Measurements from ENCODE around the gene PIR.

PIR gene

GRCh38 chrX:15497865-15498264 is 4.7 kb upstream of the PIR start:
- no peak overlapping the region for H3K9ac ChIP-seq (ENCODE audit: low read length in 5 of 5)
- H3K9me3 ChIP-seq (ENCODE audit: control insufficient read depth in 5 of 5, low read length in 5 of 5) = no peaks in the 10 kb centered on the region
- H3K36me3 ChIP-seq (ENCODE audit: control insufficient read depth in 5 of 5, insufficient read depth in 5 of 5, low read length in 5 of 5) = no peaks in the 10 kb centered on the region
- H3K4me3 ChIP-seq (ENCODE audit: low read depth in 1 of 5, low read length in 5 of 5) = no peak overlapping the region
- peaks cover 0 to 24% (median 17%) of the 10 kb centered on the region in 5 donors for H3K27me3 ChIP-seq (ENCODE audit: control insufficient read depth in 5 of 5, insufficient read depth in 4 of 5, low read length in 5 of 5)
- peaks cover 0 to 11% (median 2%) of the 10 kb centered on the region in 5 donors for H3K4me1 ChIP-seq (ENCODE audit: control insufficient read depth in 5 of 5, insufficient read depth in 5 of 5, low read length in 5 of 5)
- H3K27ac ChIP-seq (ENCODE audit: low read depth, low read length) = no peak overlapping the region

DNA sequence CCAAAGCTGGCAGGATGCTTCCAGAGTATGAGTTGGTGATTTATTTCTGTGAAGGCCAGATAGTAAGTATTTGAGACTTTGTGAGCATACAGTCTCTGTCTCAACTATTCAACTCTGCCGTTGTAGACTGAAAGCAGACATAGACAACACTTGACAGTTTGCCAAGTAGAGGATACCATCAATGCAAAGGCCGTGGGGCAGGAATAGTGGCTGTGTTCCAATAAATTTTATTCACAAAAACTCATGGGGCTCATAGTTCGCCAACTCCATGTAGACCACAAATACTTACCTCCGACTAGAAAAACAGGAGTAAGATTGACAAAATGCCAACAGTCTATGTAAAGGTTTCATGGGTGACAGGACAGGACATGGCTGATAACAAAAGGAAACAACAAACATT is 3.7 kb upstream of the PIR start:
- peaks cover 2 to 20% (median 11%) of the 10 kb centered on the region in 5 donors for H3K4me1 ChIP-seq (ENCODE audit: control insufficient read depth in 5 of 5, insufficient read depth in 5 of 5, low read length in 5 of 5)
- H3K27me3 ChIP-seq (ENCODE audit: control insufficient read depth in 5 of 5, insufficient read depth in 4 of 5, low read length in 5 of 5) = peaks cover 0 to 19% (median 13%) of the 10 kb centered on the region in 5 donors
- no peaks in the 10 kb centered on the region for H3K36me3 ChIP-seq (ENCODE audit: control insufficient read depth in 5 of 5, insufficient read depth in 5 of 5, low read length in 5 of 5)
- H3K9ac ChIP-seq (ENCODE audit: low read length in 5 of 5) = no peak overlapping the region
- no peak overlapping the region for H3K4me3 ChIP-seq (ENCODE audit: low read depth in 1 of 5, low read length in 5 of 5)
- no peaks in the 10 kb centered on the region for H3K9me3 ChIP-seq (ENCODE audit: control insufficient read depth in 5 of 5, low read length in 5 of 5)
- no peak overlapping the region for H3K27ac ChIP-seq (ENCODE audit: low read depth, low read length)

- Histone ChIP-seq H3K4me1 (ENCODE audit: control insufficient read depth in 5 of 5, insufficient read depth in 5 of 5, low read length in 5 of 5) (peaks cover 2 to 24% (median 16%) of the 10 kb centered on the region in 5 donors), H3K27ac (ENCODE audit: low read depth, low read length) (no peak overlapping the region), H3K9me3 (ENCODE audit: control insufficient read depth in 5 of 5, low read length in 5 of 5) (no peaks in the 10 kb centered on the region), H3K36me3 (ENCODE audit: control insufficient read depth in 5 of 5, insufficient read depth in 5 of 5, low read length in 5 of 5) (peaks cover 0 to 2% (median 0%) of the 10 kb centered on the region in 5 donors), H3K27me3 (ENCODE audit: control insufficient read depth in 5 of 5, insufficient read depth in 4 of 5, low read length in 5 of 5) (peaks cover 0 to 16% (median 11%) of the 10 kb centered on the region in 5 donors), H3K9ac (ENCODE audit: low read length in 5 of 5) (no peak overlapping the region), H3K4me3 (ENCODE audit: low read depth in 1 of 5, low read length in 5 of 5) (no peak overlapping the region)
Observed at GRCh38 chrX:15495801-15496200, 2.7 kb upstream of the PIR start.

- no peaks in the 10 kb centered on the region for H3K9me3 ChIP-seq (ENCODE audit: control insufficient read depth in 5 of 5, low read length in 5 of 5)
- peaks cover 0 to 9% (median 0%) of the 10 kb centered on the region in 5 donors for H3K36me3 ChIP-seq (ENCODE audit: control insufficient read depth in 5 of 5, insufficient read depth in 5 of 5, low read length in 5 of 5)
- H3K9ac ChIP-seq (ENCODE audit: low read length in 5 of 5) = peak overlapping the region in 3 of 5 donors; percentile 48 to 77 (median 63)
- peaks cover 0 to 14% (median 8%) of the 10 kb centered on the region in 5 donors for H3K27me3 ChIP-seq (ENCODE audit: control insufficient read depth in 5 of 5, insufficient read depth in 4 of 5, low read length in 5 of 5)
- H3K4me1 ChIP-seq (ENCODE audit: control insufficient read depth in 5 of 5, insufficient read depth in 5 of 5, low read length in 5 of 5) = peaks cover 0 to 20% (median 15%) of the 10 kb centered on the region in 5 donors
- H3K27ac ChIP-seq (ENCODE audit: low read depth, low read length) = no peak overlapping the region
- peak overlapping the region; percentile 65 to 73 (median 70) for H3K4me3 ChIP-seq (ENCODE audit: low read depth in 1 of 5, low read length in 5 of 5)
Observed at GRCh38 chrX:15492469-15492868, 664 bp downstream of the PIR start.

DNA sequence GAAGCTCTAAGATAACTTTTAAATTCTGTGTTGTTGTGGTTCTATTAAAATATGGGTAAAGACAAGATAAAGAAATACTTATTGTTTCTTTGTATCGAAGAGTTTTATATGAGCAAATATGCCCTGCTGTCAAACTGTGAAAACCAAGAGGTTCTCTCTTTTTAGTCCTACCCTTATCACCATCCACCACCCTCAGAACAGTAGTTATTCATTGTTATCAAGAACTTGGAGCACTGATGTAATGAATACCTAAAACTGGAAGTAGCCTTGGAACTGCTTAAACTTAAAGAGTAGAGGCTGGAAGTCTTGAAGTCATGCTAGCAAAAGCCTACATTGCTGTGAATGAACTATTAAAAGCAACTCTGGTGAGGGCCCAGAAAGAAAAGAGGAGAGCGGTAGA is 9.2 kb downstream of the PIR start:
- Histone ChIP-seq H3K4me1 (ENCODE audit: control insufficient read depth in 5 of 5, insufficient read depth in 5 of 5, low read length in 5 of 5) (no peaks in the 10 kb centered on the region), H3K4me3 (ENCODE audit: low read depth in 1 of 5, low read length in 5 of 5) (no peak overlapping the region), H3K9ac (ENCODE audit: low read length in 5 of 5) (no peak overlapping the region), H3K36me3 (ENCODE audit: control insufficient read depth in 5 of 5, insufficient read depth in 5 of 5, low read length in 5 of 5) (peaks cover 0 to 5% (median 0%) of the 10 kb centered on the region in 5 donors), H3K27me3 (ENCODE audit: control insufficient read depth in 5 of 5, insufficient read depth in 4 of 5, low read length in 5 of 5) (no peaks in the 10 kb centered on the region), H3K9me3 (ENCODE audit: control insufficient read depth in 5 of 5, low read length in 5 of 5) (no peaks in the 10 kb centered on the region), H3K27ac (ENCODE audit: low read depth, low read length) (no peak overlapping the region)

DNA sequence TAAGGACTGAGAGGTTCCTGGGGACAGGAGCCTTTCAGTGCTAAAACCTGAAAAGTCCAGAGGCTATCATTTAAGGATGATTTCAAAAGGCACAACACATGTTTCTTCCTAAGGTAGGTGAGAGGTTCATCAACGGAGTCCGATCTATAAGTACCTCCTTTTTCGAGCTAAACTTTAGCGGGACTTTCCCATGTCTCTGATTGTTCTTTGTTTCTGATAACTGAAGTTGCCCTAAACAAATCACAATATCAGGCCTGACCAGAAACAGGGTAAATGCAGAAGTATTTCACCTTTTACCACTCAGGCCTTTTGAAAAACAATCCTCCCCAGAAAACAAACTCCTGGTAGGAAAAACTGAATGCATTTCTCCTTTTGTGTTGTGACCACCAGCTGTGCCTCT is 17.6 kb downstream of the PIR start:
- Histone ChIP-seq H3K4me1 (ENCODE audit: control insufficient read depth in 5 of 5, insufficient read depth in 5 of 5, low read length in 5 of 5) (peaks cover 0 to 4% (median 3%) of the 10 kb centered on the region in 5 donors), H3K9me3 (ENCODE audit: control insufficient read depth in 5 of 5, low read length in 5 of 5) (no peaks in the 10 kb centered on the region), H3K27me3 (ENCODE audit: control insufficient read depth in 5 of 5, insufficient read depth in 4 of 5, low read length in 5 of 5) (peaks cover 0 to 6% (median 0%) of the 10 kb centered on the region in 5 donors), H3K9ac (ENCODE audit: low read length in 5 of 5) (no peak overlapping the region), H3K27ac (ENCODE audit: low read depth, low read length) (no peak overlapping the region), H3K36me3 (ENCODE audit: control insufficient read depth in 5 of 5, insufficient read depth in 5 of 5, low read length in 5 of 5) (peaks cover 6 to 24% (median 7%) of the 10 kb centered on the region in 5 donors), H3K4me3 (ENCODE audit: low read depth in 1 of 5, low read length in 5 of 5) (no peak overlapping the region)

- H3K4me1 ChIP-seq (ENCODE audit: control insufficient read depth in 5 of 5, insufficient read depth in 5 of 5, low read length in 5 of 5) = peaks cover 0 to 4% (median 3%) of the 10 kb centered on the region in 5 donors
- H3K36me3 ChIP-seq (ENCODE audit: control insufficient read depth in 5 of 5, insufficient read depth in 5 of 5, low read length in 5 of 5) = peaks cover 6 to 24% (median 7%) of the 10 kb centered on the region in 5 donors
- H3K9ac ChIP-seq (ENCODE audit: low read length in 5 of 5) = no peak overlapping the region
- no peak overlapping the region for H3K27ac ChIP-seq (ENCODE audit: low read depth, low read length)
- no peak overlapping the region for H3K4me3 ChIP-seq (ENCODE audit: low read depth in 1 of 5, low read length in 5 of 5)
- no peaks in the 10 kb centered on the region for H3K9me3 ChIP-seq (ENCODE audit: control insufficient read depth in 5 of 5, low read length in 5 of 5)
- peaks cover 0 to 6% (median 0%) of the 10 kb centered on the region in 5 donors for H3K27me3 ChIP-seq (ENCODE audit: control insufficient read depth in 5 of 5, insufficient read depth in 4 of 5, low read length in 5 of 5)
Observed at GRCh38 chrX:15475021-15475420, 18.1 kb downstream of the PIR start.

DNA sequence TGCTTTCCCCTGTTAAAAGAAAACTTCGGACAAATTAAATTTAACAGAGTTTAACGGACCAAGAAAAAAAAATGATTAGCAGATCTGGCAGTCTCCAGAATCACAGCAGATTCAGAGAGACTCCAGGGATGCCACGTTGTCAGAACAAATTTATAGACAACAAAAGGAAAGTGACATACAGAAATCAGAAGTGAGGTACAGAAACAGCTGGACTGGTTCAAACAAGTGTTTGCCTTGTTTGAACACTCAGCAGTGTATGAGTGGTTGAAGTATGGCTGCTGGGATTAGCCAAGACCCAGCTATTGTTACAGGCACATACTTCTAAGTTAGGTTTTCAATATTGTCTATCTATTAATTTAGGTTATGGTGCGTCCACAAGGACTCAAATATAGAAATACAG is 19.1 kb downstream of the PIR start:
- no peak overlapping the region for H3K27ac ChIP-seq (ENCODE audit: low read depth, low read length)
- H3K9me3 ChIP-seq (ENCODE audit: control insufficient read depth in 5 of 5, low read length in 5 of 5) = no peaks in the 10 kb centered on the region
- no peak overlapping the region for H3K4me3 ChIP-seq (ENCODE audit: low read depth in 1 of 5, low read length in 5 of 5)
- peaks cover 0 to 4% (median 3%) of the 10 kb centered on the region in 5 donors for H3K4me1 ChIP-seq (ENCODE audit: control insufficient read depth in 5 of 5, insufficient read depth in 5 of 5, low read length in 5 of 5)
- peaks cover 6 to 23% (median 7%) of the 10 kb centered on the region in 5 donors for H3K36me3 ChIP-seq (ENCODE audit: control insufficient read depth in 5 of 5, insufficient read depth in 5 of 5, low read length in 5 of 5)
- H3K9ac ChIP-seq (ENCODE audit: low read length in 5 of 5) = no peak overlapping the region
- H3K27me3 ChIP-seq (ENCODE audit: control insufficient read depth in 5 of 5, insufficient read depth in 4 of 5, low read length in 5 of 5) = peaks cover 0 to 6% (median 0%) of the 10 kb centered on the region in 5 donors

DNA sequence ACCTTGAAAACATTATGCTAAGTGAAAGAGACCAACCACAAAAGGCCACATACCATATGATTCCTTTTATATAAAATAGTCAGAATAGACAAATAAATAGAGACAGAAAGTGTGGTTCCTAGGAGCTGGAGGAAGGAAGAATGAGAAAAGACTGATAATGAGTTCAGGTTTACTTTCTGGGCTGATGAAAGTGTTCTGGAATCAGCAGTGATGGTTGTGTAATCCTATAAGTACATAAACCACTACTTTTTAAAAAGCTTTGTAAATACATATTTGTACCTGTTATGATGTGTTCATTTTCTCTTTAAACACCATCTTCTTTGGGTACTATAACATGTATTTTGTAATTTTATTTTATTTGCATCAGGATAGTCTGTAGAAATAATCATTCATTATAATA is 20.6 kb downstream of the PIR start:
- peaks cover 0 to 2% (median 0%) of the 10 kb centered on the region in 5 donors for H3K27me3 ChIP-seq (ENCODE audit: control insufficient read depth in 5 of 5, insufficient read depth in 4 of 5, low read length in 5 of 5)
- no peaks in the 10 kb centered on the region for H3K9me3 ChIP-seq (ENCODE audit: control insufficient read depth in 5 of 5, low read length in 5 of 5)
- no peak overlapping the region for H3K27ac ChIP-seq (ENCODE audit: low read depth, low read length)
- no peak overlapping the region for H3K9ac ChIP-seq (ENCODE audit: low read length in 5 of 5)
- H3K36me3 ChIP-seq (ENCODE audit: control insufficient read depth in 5 of 5, insufficient read depth in 5 of 5, low read length in 5 of 5) = peaks cover 0 to 11% (median 0%) of the 10 kb centered on the region in 5 donors
- no peak overlapping the region for H3K4me3 ChIP-seq (ENCODE audit: low read depth in 1 of 5, low read length in 5 of 5)
- H3K4me1 ChIP-seq (ENCODE audit: control insufficient read depth in 5 of 5, insufficient read depth in 5 of 5, low read length in 5 of 5) = peaks cover 0 to 6% (median 3%) of the 10 kb centered on the region in 5 donors

DNA sequence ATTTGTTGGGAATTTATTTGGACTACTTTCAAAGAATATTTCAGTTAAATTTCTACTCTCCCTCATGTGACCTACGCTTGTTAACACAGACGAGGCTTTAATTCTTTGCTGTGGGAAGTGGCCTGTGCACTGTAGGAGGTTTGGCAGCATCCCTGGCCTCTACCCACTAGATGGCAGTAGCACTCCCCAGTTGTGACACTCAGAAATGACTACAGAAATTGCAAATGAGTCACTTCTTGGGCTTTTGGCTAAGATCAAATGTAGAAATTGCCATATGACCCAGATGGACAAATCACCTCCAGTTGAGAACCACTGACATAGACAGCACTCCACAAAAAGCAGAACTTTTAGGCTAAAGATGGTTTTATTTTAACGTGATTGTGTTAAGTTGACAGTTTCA is 22.1 kb downstream of the PIR start:
- H3K9me3 ChIP-seq (ENCODE audit: control insufficient read depth in 5 of 5, low read length in 5 of 5) = no peaks in the 10 kb centered on the region
- no peak overlapping the region for H3K9ac ChIP-seq (ENCODE audit: low read length in 5 of 5)
- H3K4me3 ChIP-seq (ENCODE audit: low read depth in 1 of 5, low read length in 5 of 5) = no peak overlapping the region
- H3K36me3 ChIP-seq (ENCODE audit: control insufficient read depth in 5 of 5, insufficient read depth in 5 of 5, low read length in 5 of 5) = peaks cover 0 to 5% (median 0%) of the 10 kb centered on the region in 5 donors
- peaks cover 0 to 10% (median 0%) of the 10 kb centered on the region in 5 donors for H3K27me3 ChIP-seq (ENCODE audit: control insufficient read depth in 5 of 5, insufficient read depth in 4 of 5, low read length in 5 of 5)
- no peak overlapping the region for H3K27ac ChIP-seq (ENCODE audit: low read depth, low read length)
- peaks cover 0 to 6% (median 3%) of the 10 kb centered on the region in 5 donors for H3K4me1 ChIP-seq (ENCODE audit: control insufficient read depth in 5 of 5, insufficient read depth in 5 of 5, low read length in 5 of 5)

Measured in subcutaneous abdominal adipose tissue (tissue), 5 donors.